ENCODE results near the gene MCTP1. TPM values are rescaled to one million over a fixed set of nuclear protein-coding genes. Genes with fewer than 3 reads are reported as not detected.

Gene MCTP1
- total and polyA plus RNA-seq, 10 of the 15 experiments (the other 5 are each of a cell fraction or from before 2014, with no cell fraction given) = 12.6 to 45.9 (median 18.8) TPM

GRCh38 chr5:94807985-94808384 lies 476.9 kb downstream of the MCTP1 start:
- no peak overlapping the region for H3K4me3 ChIP-seq
- CTCF ChIA-PET = no interaction called here

More at GRCh38 chr5:94807985-94808384, 476.9 kb downstream of the MCTP1 start:
- Histone ChIP-seq H3K79me2 (ENCODE audit: control insufficient read depth, insufficient read depth, low read length) (no peaks in the 10 kb centered on the region), H2AFZ (ENCODE audit: control insufficient read depth, low read depth, low read length) (no peak overlapping the region), H3K27me3 (replicated peaks in 1 of 2; ENCODE audit: control insufficient read depth in 2 of 2, insufficient read depth in 2 of 2, low read length in 1 of 2) (no peaks in the 10 kb centered on the region), H3K4me1 (ENCODE audit: control insufficient read depth, insufficient read depth, low read length) (no peaks in the 10 kb centered on the region), H3K36me3 (ENCODE audit: control insufficient read depth in 2 of 2, insufficient read depth in 2 of 2, low read length in 1 of 2) (no peaks in the 10 kb centered on the region), H4K20me1 (ENCODE audit: control insufficient read depth, insufficient read depth) (no peaks in the 10 kb centered on the region), H3K9ac (ENCODE audit: control insufficient read depth, insufficient read depth, low read length) (no peak overlapping the region), H3K27ac (ENCODE audit: control insufficient read depth, insufficient read depth) (no peak overlapping the region), H3K4me2 (ENCODE audit: control insufficient read depth, insufficient read depth) (no peak overlapping the region), H3K9me3 (replicated peaks; ENCODE audit: control insufficient read depth, insufficient read depth, low read length) (no peaks in the 10 kb centered on the region)
- BruUV-seq (replicated peaks) = no TSS peak
- FAIRE-seq (no peak), DNase-seq (ENCODE audit: low read depth, low spot score) (no peak), ATAC-seq (no peak)
- SMC1A ChIA-PET (ENCODE audit: uncharacterized antibody, unreplicated experiment) = no interaction called here
- WGBS (ENCODE audit: insufficient coverage, insufficient replicate concordance, low lambda C conversion rate, missing lambda C conversion rate) = 83% methylated on average over 1 of the region's 1 CpG
- TF ChIP-seq, protein P1, sequence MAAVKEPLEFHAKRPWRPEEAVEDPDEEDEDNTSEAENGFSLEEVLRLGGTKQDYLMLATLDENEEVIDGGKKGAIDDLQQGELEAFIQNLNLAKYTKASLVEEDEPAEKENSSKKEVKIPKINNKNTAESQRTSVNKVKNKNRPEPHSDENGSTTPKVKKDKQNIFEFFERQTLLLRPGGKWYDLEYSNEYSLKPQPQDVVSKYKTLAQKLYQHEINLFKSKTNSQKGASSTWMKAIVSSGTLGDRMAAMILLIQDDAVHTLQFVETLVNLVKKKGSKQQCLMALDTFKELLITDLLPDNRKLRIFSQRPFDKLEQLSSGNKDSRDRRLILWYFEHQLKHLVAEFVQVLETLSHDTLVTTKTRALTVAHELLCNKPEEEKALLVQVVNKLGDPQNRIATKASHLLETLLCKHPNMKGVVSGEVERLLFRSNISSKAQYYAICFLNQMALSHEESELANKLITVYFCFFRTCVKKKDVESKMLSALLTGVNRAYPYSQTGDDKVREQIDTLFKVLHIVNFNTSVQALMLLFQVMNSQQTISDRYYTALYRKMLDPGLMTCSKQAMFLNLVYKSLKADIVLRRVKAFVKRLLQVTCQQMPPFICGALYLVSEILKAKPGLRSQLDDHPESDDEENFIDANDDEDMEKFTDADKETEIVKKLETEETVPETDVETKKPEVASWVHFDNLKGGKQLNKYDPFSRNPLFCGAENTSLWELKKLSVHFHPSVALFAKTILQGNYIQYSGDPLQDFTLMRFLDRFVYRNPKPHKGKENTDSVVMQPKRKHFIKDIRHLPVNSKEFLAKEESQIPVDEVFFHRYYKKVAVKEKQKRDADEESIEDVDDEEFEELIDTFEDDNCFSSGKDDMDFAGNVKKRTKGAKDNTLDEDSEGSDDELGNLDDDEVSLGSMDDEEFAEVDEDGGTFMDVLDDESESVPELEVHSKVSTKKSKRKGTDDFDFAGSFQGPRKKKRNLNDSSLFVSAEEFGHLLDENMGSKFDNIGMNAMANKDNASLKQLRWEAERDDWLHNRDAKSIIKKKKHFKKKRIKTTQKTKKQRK (IDR thresholded peaks at IDR 0.05; ENCODE audit: low read depth, low read length) = no peak
- TF ChIP-seq, protein P2, sequence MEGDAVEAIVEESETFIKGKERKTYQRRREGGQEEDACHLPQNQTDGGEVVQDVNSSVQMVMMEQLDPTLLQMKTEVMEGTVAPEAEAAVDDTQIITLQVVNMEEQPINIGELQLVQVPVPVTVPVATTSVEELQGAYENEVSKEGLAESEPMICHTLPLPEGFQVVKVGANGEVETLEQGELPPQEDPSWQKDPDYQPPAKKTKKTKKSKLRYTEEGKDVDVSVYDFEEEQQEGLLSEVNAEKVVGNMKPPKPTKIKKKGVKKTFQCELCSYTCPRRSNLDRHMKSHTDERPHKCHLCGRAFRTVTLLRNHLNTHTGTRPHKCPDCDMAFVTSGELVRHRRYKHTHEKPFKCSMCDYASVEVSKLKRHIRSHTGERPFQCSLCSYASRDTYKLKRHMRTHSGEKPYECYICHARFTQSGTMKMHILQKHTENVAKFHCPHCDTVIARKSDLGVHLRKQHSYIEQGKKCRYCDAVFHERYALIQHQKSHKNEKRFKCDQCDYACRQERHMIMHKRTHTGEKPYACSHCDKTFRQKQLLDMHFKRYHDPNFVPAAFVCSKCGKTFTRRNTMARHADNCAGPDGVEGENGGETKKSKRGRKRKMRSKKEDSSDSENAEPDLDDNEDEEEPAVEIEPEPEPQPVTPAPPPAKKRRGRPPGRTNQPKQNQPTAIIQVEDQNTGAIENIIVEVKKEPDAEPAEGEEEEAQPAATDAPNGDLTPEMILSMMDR (IDR thresholded peaks at IDR 0.05 in 2 of 3, conservative IDR thresholded peaks at IDR 0.05 in 1 of 3; ENCODE audit: control insufficient read depth in 2 of 3, extremely low read depth in 1 of 3, insufficient read depth in 1 of 3, low read depth in 3 of 3, low read length in 3 of 3) = peak in 1 of 3 experiments; percentile 9; a peak in 1 of 6 replicates
- POLR2A ChIA-PET = no interaction called here
- in situ Hi-C loops (cut with MboI) = no loop called here
- RAD21 ChIA-PET (ENCODE audit: unreplicated experiment) = interaction anchor here (1.0 kb wide), 1 partner anchor 283 kb away, joined by 3 read pairs; no protein-coding TSS in a partner anchor
- intact Hi-C loops (cut with micrococcal nuclease; ENCODE audit: unreplicated experiment) = no loop called here

Measured in GM12878 (cell line).